ENCODE data around the gene MUC22.

Gene MUC22
- 0 to 0.20 (median 0) reads per million in 18 experiments for total RNA-seq

GRCh38 chr6:31010393-31011060 lies at the start of gene MUC22:
Gene MUC22, plus strand, starts transcription at chr6:31010474. Its CDS starts 233 bp downstream, at chr6:31010707.
- DNase-seq = no peak

GRCh38 chr6:30960907-30961673 lies 49.2 kb upstream of the MUC22 start:
- peak in 1 of 2 donors; percentile 7 for DNase-seq

GRCh38 chr6:30962716-30963115 lies 47.6 kb upstream of the MUC22 start:
- DNase-seq = no peak

- no peak for DNase-seq
These were observed 46.6 kb upstream of the MUC22 start for GRCh38 chr6:30963641-30964040.

- DNase-seq = no peak
These were observed 46.2 kb upstream of the MUC22 start for GRCh38 chr6:30964075-30964474.

- DNase-seq = no peak
These were observed 45.1 kb upstream of the MUC22 start for GRCh38 chr6:30965140-30965601.

GRCh38 chr6:30966154-30966553 lies 44.1 kb upstream of the MUC22 start:
- DNase-seq = no peak

GRCh38 chr6:30969171-30969570 lies 41.1 kb upstream of the MUC22 start:
- peak; percentile 76 to 81 for DNase-seq

GRCh38 chr6:30970946-30971345 lies 39.3 kb upstream of the MUC22 start:
- DNase-seq = no peak

GRCh38 chr6:30972816-30973215 lies 37.5 kb upstream of the MUC22 start:
- no peak for DNase-seq

GRCh38 chr6:30974490-30975252 lies 35.6 kb upstream of the MUC22 start:
- no peak for DNase-seq

GRCh38 chr6:30979141-30979540 lies 31.1 kb upstream of the MUC22 start:
- no peak for DNase-seq

GRCh38 chr6:30979690-30980089 lies 30.6 kb upstream of the MUC22 start:
- DNase-seq = no peak

GRCh38 chr6:30981942-30982772 lies 28.1 kb upstream of the MUC22 start:
- peak in 1 of 2 donors; percentile 13 for DNase-seq

- no peak for DNase-seq
These were observed 26.8 kb upstream of the MUC22 start, which contains the start of gene MUC21 for GRCh38 chr6:30983439-30983838. Gene MUC21, plus strand, starts transcription at chr6:30983718. Its CDS starts 241 bp downstream, at chr6:30983959.

GRCh38 chr6:30985490-30985889 lies 24.8 kb upstream of the MUC22 start:
- DNase-seq = peak; percentile 44 to 63

GRCh38 chr6:30987304-30987703 lies 23.0 kb upstream of the MUC22 start:
- DNase-seq = no peak

GRCh38 chr6:30988209-30988825 lies 22.0 kb upstream of the MUC22 start:
- no peak for DNase-seq

- no peak for DNase-seq
These were observed 19.7 kb upstream of the MUC22 start for GRCh38 chr6:30990422-30991086.

GRCh38 chr6:30991891-30992290 lies 18.4 kb upstream of the MUC22 start:
- no peak for DNase-seq

GRCh38 chr6:30997301-30997700 lies 13.0 kb upstream of the MUC22 start:
- DNase-seq = no peak
